Measurements from ENCODE around the gene DNA2. TPM values are rescaled to one million over a fixed set of nuclear protein-coding genes. Genes with fewer than 3 reads are reported as not detected.

The DNA2 gene
- polyA plus RNA-seq, 1 donor (not counting 4 experiments of a cell fraction or from before 2014, with no cell fraction given): 7.6 TPM

- Histone ChIP-seq H3K4me3 (ENCODE audit: control insufficient read depth in 2 of 3, extremely low read depth in 1 of 3, insufficient read depth in 2 of 3, low read depth in 1 of 3, low read length in 3 of 3) (no peak overlapping the region), H3K4me2 (ENCODE audit: control insufficient read depth, extremely low read depth, insufficient read depth, low read depth, low read length) (no peak overlapping the region), H3K4me1 (ENCODE audit: control insufficient read depth, extremely low read depth, insufficient read depth, low read length) (no peaks in the 10 kb centered on the region), H3K79me2 (ENCODE audit: control insufficient read depth, insufficient read depth, low read length) (no peaks in the 10 kb centered on the region), H3K9me1 (ENCODE audit: control insufficient read depth, extremely low read depth, insufficient read depth, low read length) (no peaks in the 10 kb centered on the region), H3K9me3 (ENCODE audit: control insufficient read depth, low read depth, low read length) (no peaks in the 10 kb centered on the region), H2AFZ (ENCODE audit: control insufficient read depth, low read length) (no peak overlapping the region), H3K27ac (ENCODE audit: control insufficient read depth, insufficient read depth, low read length) (no peak overlapping the region), H3K27me3 (ENCODE audit: control insufficient read depth, extremely low read depth, insufficient read depth, low read length) (no peaks in the 10 kb centered on the region), H4K20me1 (ENCODE audit: control insufficient read depth, extremely low read depth, insufficient read depth, low read length) (no peaks in the 10 kb centered on the region), H3K36me3 (ENCODE audit: control insufficient read depth in 2 of 2, extremely low read depth in 1 of 2, insufficient read depth in 2 of 2, low read length in 2 of 2) (peaks cover 0 to 3% of the 10 kb centered on the region in 2 experiments), H3K9ac (ENCODE audit: control insufficient read depth, extremely low read depth, insufficient read depth, low read length) (no peak overlapping the region)
- FAIRE-seq: no peak
- DNase-seq (ENCODE audit: low read depth, low spot score): no peak
- dilution Hi-C loops (cut with MboI; ENCODE audit: extremely low pct_ligation_motif_present, low sequenced_read_pairs): no loop called here
- TF ChIP-seq, protein P1, sequence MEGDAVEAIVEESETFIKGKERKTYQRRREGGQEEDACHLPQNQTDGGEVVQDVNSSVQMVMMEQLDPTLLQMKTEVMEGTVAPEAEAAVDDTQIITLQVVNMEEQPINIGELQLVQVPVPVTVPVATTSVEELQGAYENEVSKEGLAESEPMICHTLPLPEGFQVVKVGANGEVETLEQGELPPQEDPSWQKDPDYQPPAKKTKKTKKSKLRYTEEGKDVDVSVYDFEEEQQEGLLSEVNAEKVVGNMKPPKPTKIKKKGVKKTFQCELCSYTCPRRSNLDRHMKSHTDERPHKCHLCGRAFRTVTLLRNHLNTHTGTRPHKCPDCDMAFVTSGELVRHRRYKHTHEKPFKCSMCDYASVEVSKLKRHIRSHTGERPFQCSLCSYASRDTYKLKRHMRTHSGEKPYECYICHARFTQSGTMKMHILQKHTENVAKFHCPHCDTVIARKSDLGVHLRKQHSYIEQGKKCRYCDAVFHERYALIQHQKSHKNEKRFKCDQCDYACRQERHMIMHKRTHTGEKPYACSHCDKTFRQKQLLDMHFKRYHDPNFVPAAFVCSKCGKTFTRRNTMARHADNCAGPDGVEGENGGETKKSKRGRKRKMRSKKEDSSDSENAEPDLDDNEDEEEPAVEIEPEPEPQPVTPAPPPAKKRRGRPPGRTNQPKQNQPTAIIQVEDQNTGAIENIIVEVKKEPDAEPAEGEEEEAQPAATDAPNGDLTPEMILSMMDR (optimal IDR thresholded peaks at IDR 0.05 in 1 of 3, IDR thresholded peaks at IDR 0.05 in 1 of 3, conservative IDR thresholded peaks at IDR 0.05 in 1 of 3; ENCODE audit: extremely low read depth in 1 of 3, insufficient read depth in 2 of 3, low read length in 3 of 3): no peak
- TF ChIP-seq EZH2 (IDR thresholded peaks at IDR 0.05; ENCODE audit: low read length): no peak
Observed at GRCh38 chr10:68508090-68508489, 36.3 kb upstream of the DNA2 start.

DNA sequence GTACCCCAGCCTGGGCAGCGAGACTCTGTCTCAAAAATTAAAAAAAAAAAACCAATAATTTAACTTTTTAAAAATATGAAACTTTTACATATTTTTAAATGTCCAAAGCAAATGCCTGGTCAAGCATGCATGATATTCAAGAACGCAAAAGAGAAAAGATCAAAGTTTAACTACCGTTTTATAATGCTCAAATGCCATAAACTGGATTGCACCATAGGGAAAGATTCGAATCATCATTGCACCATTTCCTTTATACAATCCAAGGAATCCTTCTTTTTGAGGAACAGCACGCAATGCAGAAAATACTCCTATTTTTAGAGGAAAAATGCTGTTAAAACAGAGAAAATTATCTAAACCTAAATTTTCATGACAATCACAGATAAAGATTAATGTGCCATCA lies 34.6 kb upstream of the DNA2 start:
- Histone ChIP-seq H3K9ac (ENCODE audit: control insufficient read depth, extremely low read depth, insufficient read depth, low read length) (no peak overlapping the region), H3K4me2 (ENCODE audit: control insufficient read depth, extremely low read depth, insufficient read depth, low read depth, low read length) (no peak overlapping the region), H3K27ac (ENCODE audit: control insufficient read depth, insufficient read depth, low read length) (no peak overlapping the region), H3K4me3 (ENCODE audit: control insufficient read depth in 2 of 3, extremely low read depth in 1 of 3, insufficient read depth in 2 of 3, low read depth in 1 of 3, low read length in 3 of 3) (no peak overlapping the region), H2AFZ (ENCODE audit: control insufficient read depth, low read length) (no peak overlapping the region), H3K27me3 (ENCODE audit: control insufficient read depth, extremely low read depth, insufficient read depth, low read length) (no peaks in the 10 kb centered on the region), H3K9me3 (ENCODE audit: control insufficient read depth, low read depth, low read length) (no peaks in the 10 kb centered on the region), H3K79me2 (ENCODE audit: control insufficient read depth, insufficient read depth, low read length) (no peaks in the 10 kb centered on the region), H4K20me1 (ENCODE audit: control insufficient read depth, extremely low read depth, insufficient read depth, low read length) (no peaks in the 10 kb centered on the region), H3K4me1 (ENCODE audit: control insufficient read depth, extremely low read depth, insufficient read depth, low read length) (no peaks in the 10 kb centered on the region), H3K36me3 (ENCODE audit: control insufficient read depth in 2 of 2, extremely low read depth in 1 of 2, insufficient read depth in 2 of 2, low read length in 2 of 2) (peaks cover 0 to 3% of the 10 kb centered on the region in 2 experiments), H3K9me1 (ENCODE audit: control insufficient read depth, extremely low read depth, insufficient read depth, low read length) (no peaks in the 10 kb centered on the region)
- dilution Hi-C loops (cut with MboI; ENCODE audit: extremely low pct_ligation_motif_present, low sequenced_read_pairs): no loop called here
- TF ChIP-seq EZH2 (IDR thresholded peaks at IDR 0.05; ENCODE audit: low read length): no peak
- TF ChIP-seq, protein P1 (optimal IDR thresholded peaks at IDR 0.05 in 1 of 3, IDR thresholded peaks at IDR 0.05 in 1 of 3, conservative IDR thresholded peaks at IDR 0.05 in 1 of 3; ENCODE audit: extremely low read depth in 1 of 3, insufficient read depth in 2 of 3, low read length in 3 of 3): no peak
- FAIRE-seq: no peak
- DNase-seq (ENCODE audit: low read depth, low spot score): no peak
